GM23248 (cell line): ENCODE results near the gene ING5.

ENCODE experiments used
- EZH2 ChIP-seq: fragments of 200-600 bp; sonication (generic); IDR thresholded peaks from 2 replicates; pipeline ENCODE4 v1.6.1; 2018; ENCODE audit warnings: antibody characterized with exemption, mild to moderate bottlenecking; ENCODE audit not compliant: insufficient read depth, poor library complexity, severe bottlenecking
- EZH2phosphoT487 ChIP-seq: fragments of 200-600 bp; sonication (generic); IDR thresholded peaks from 2 replicates; pipeline ENCODE4 v1.6.1; 2018; ENCODE audit warnings: antibody characterized with exemption, moderate library complexity, mild to moderate bottlenecking, low read depth; ENCODE audit not compliant: insufficient read depth

- TF ChIP-seq EZH2 (no peak), EZH2phosphoT487 (no peak)
Measured at GRCh38 chr2:241692448-241692847, 9.4 kb upstream of the ING5 start.
